ENCODE results near the gene SLC37A2. TPM values are rescaled to one million over a fixed set of nuclear protein-coding genes. Genes with fewer than 3 reads are reported as not detected.

SLC37A2 gene
- total and polyA plus RNA-seq, 3 experiments from 2014 or later: 0.33 to 2.0 (median 1.5) TPM

- H3K36me3 ChIP-seq (ENCODE audit: insufficient read depth, low read length): no peaks in the 10 kb centered on the region
- H3K27me3 Mint-ChIP-seq: peaks cover 26 to 61% of the 10 kb centered on the region in 2 donors
- POLR2A ChIA-PET: interaction anchor here (0.7 kb wide), 1 partner anchor 254 kb away, joined by 5 read pairs; no protein-coding TSS in a partner anchor
- H3K9me3 Mint-ChIP-seq: no peaks in the 10 kb centered on the region
- no peaks in the 10 kb centered on the region for H3K36me3 Mint-ChIP-seq
- no peak overlapping the region for H3K27ac ChIP-seq (ENCODE audit: low read depth, low read length)
- H3K9me3 ChIP-seq (ENCODE audit: low read length): no peaks in the 10 kb centered on the region
- peaks cover 8% of the 10 kb centered on the region for H3K27me3 ChIP-seq (ENCODE audit: insufficient read depth, low read length, poor library complexity, severe bottlenecking)
- peak overlapping the region in 1 of 7 donors; percentile 3 for H3K4me3 Mint-ChIP-seq
- CTCF ChIA-PET: interaction anchor here (0.7 to 1.7 kb wide), 14 partner anchors 10 to 1620 kb away, joined by 3 to 9 read pairs (median 4); partner anchors contain the start of gene TMEM218
- no peaks in the 10 kb centered on the region for H3K4me1 ChIP-seq (ENCODE audit: insufficient read depth, low read length)
- H3K27ac Mint-ChIP-seq: no peak overlapping the region
- peak in 3 of 5 donors; percentile 13 to 62 (median 15) for DNase-seq
- H3K4me3 ChIP-seq (ENCODE audit: low read length): no peak overlapping the region
- H3K4me1 Mint-ChIP-seq: peaks cover 0 to 6% (median 2%) of the 10 kb centered on the region in 3 donors
These were observed 61.0 kb downstream of the SLC37A2 start for GRCh38 chr11:125123947-125124617.

- Mint-ChIP-seq H3K4me3 (no peak overlapping the region), H3K9me3 (no peaks in the 10 kb centered on the region), H3K27me3 (peaks cover 29 to 61% of the 10 kb centered on the region in 2 donors), H3K4me1 (peaks cover 0 to 6% (median 2%) of the 10 kb centered on the region in 3 donors), H3K27ac (no peak overlapping the region), H3K36me3 (no peaks in the 10 kb centered on the region)
- Histone ChIP-seq H3K4me1 (ENCODE audit: insufficient read depth, low read length) (no peaks in the 10 kb centered on the region), H3K27me3 (ENCODE audit: insufficient read depth, low read length, poor library complexity, severe bottlenecking) (peaks cover 8% of the 10 kb centered on the region), H3K4me3 (ENCODE audit: low read length) (no peak overlapping the region), H3K27ac (ENCODE audit: low read depth, low read length) (no peak overlapping the region), H3K36me3 (ENCODE audit: insufficient read depth, low read length) (no peaks in the 10 kb centered on the region), H3K9me3 (ENCODE audit: low read length) (no peaks in the 10 kb centered on the region)
- ChIA-PET CTCF (interaction anchor here (0.7 to 1.7 kb wide), 12 partner anchors 10 to 1619 kb away, joined by 3 to 9 read pairs (median 4); partner anchors contain the start of gene TMEM218), POLR2A (interaction anchor here (0.7 kb wide), 1 partner anchor 253 kb away, joined by 5 read pairs; no protein-coding TSS in a partner anchor)
- no peak for DNase-seq
These were observed 61.5 kb downstream of the SLC37A2 start for GRCh38 chr11:125124618-125124992.

GRCh38 chr11:125128450-125128849 is 65.3 kb downstream of the SLC37A2 start:
- Histone ChIP-seq H3K27ac (ENCODE audit: low read depth, low read length) (no peak overlapping the region), H3K4me3 (ENCODE audit: low read length) (no peak overlapping the region), H3K27me3 (ENCODE audit: insufficient read depth, low read length, poor library complexity, severe bottlenecking) (peaks cover 8% of the 10 kb centered on the region), H3K4me1 (ENCODE audit: insufficient read depth, low read length) (no peaks in the 10 kb centered on the region), H3K36me3 (ENCODE audit: insufficient read depth, low read length) (no peaks in the 10 kb centered on the region), H3K9me3 (ENCODE audit: low read length) (no peaks in the 10 kb centered on the region)
- Mint-ChIP-seq H3K27me3 (peaks cover 37 to 67% of the 10 kb centered on the region in 2 donors), H3K4me3 (no peak overlapping the region), H3K27ac (no peak overlapping the region), H3K36me3 (no peaks in the 10 kb centered on the region), H3K9me3 (no peaks in the 10 kb centered on the region), H3K4me1 (peaks cover 0 to 6% (median 2%) of the 10 kb centered on the region in 3 donors)
- DNase-seq: no peak
- ChIA-PET POLR2A (no interaction called here), CTCF (interaction anchor here (2.4 kb wide), 1 partner anchor 14 kb away, joined by 9 read pairs; no protein-coding TSS in a partner anchor)

GRCh38 chr11:125129316-125129993 is 66.3 kb downstream of the SLC37A2 start:
- no peak for DNase-seq
- Histone ChIP-seq H3K4me3 (ENCODE audit: low read length) (no peak overlapping the region), H3K9me3 (ENCODE audit: low read length) (no peaks in the 10 kb centered on the region), H3K27me3 (ENCODE audit: insufficient read depth, low read length, poor library complexity, severe bottlenecking) (peaks cover 8% of the 10 kb centered on the region), H3K27ac (ENCODE audit: low read depth, low read length) (no peak overlapping the region), H3K36me3 (ENCODE audit: insufficient read depth, low read length) (no peaks in the 10 kb centered on the region), H3K4me1 (ENCODE audit: insufficient read depth, low read length) (no peaks in the 10 kb centered on the region)
- ChIA-PET POLR2A (no interaction called here), CTCF (interaction anchor here (2.4 kb wide), 1 partner anchor 13 kb away, joined by 9 read pairs; no protein-coding TSS in a partner anchor)
- Mint-ChIP-seq H3K27ac (no peak overlapping the region), H3K4me3 (no peak overlapping the region), H3K36me3 (no peaks in the 10 kb centered on the region), H3K9me3 (no peaks in the 10 kb centered on the region), H3K27me3 (peaks cover 39 to 67% of the 10 kb centered on the region in 2 donors), H3K4me1 (no peaks in the 10 kb centered on the region)

GRCh38 chr11:125132071-125132470 is 69.0 kb downstream of the SLC37A2 start:
- Mint-ChIP-seq H3K27me3 (peaks cover 33 to 76% of the 10 kb centered on the region in 2 donors), H3K36me3 (no peaks in the 10 kb centered on the region), H3K9me3 (no peaks in the 10 kb centered on the region)

GRCh38 chr11:125132596-125132995 is 69.5 kb downstream of the SLC37A2 start:
- Histone ChIP-seq H3K4me1 (ENCODE audit: insufficient read depth, low read length) (no peaks in the 10 kb centered on the region), H3K27ac (ENCODE audit: low read depth, low read length) (no peak overlapping the region), H3K9me3 (ENCODE audit: low read length) (no peaks in the 10 kb centered on the region), H3K36me3 (ENCODE audit: insufficient read depth, low read length) (no peaks in the 10 kb centered on the region), H3K27me3 (ENCODE audit: insufficient read depth, low read length, poor library complexity, severe bottlenecking) (no peaks in the 10 kb centered on the region), H3K4me3 (ENCODE audit: low read length) (no peak overlapping the region)
- H3K36me3 Mint-ChIP-seq: no peaks in the 10 kb centered on the region
- H3K4me3 Mint-ChIP-seq: peak overlapping the region in 1 of 7 donors; percentile 28
- ChIA-PET CTCF (interaction anchor here (2.0 kb wide), 1 partner anchor 10 kb away, joined by 11 read pairs; no protein-coding TSS in a partner anchor), POLR2A (no interaction called here)
- peaks cover 29 to 71% of the 10 kb centered on the region in 2 donors for H3K27me3 Mint-ChIP-seq
- no peak for DNase-seq
- no peaks in the 10 kb centered on the region for H3K4me1 Mint-ChIP-seq
- no peak overlapping the region for H3K27ac Mint-ChIP-seq
- H3K9me3 Mint-ChIP-seq: no peaks in the 10 kb centered on the region

More at GRCh38 chr11:125132071-125132470, 69.0 kb downstream of the SLC37A2 start:
- H3K36me3 ChIP-seq (ENCODE audit: insufficient read depth, low read length): no peaks in the 10 kb centered on the region
- no peaks in the 10 kb centered on the region for H3K4me1 ChIP-seq (ENCODE audit: insufficient read depth, low read length)
- H3K9me3 ChIP-seq (ENCODE audit: low read length): no peaks in the 10 kb centered on the region
- no peak overlapping the region for H3K4me3 Mint-ChIP-seq
- no peak overlapping the region for H3K27ac ChIP-seq (ENCODE audit: low read depth, low read length)
- peaks cover 2% of the 10 kb centered on the region for H3K27me3 ChIP-seq (ENCODE audit: insufficient read depth, low read length, poor library complexity, severe bottlenecking)
- no peak for DNase-seq
- no peaks in the 10 kb centered on the region for H3K4me1 Mint-ChIP-seq
- H3K4me3 ChIP-seq (ENCODE audit: low read length): no peak overlapping the region
- peak overlapping the region in 1 of 8 donors; percentile 55 for H3K27ac Mint-ChIP-seq
- POLR2A ChIA-PET: no interaction called here
- CTCF ChIA-PET: interaction anchor here (2.0 kb wide), 1 partner anchor 10 kb away, joined by 11 read pairs; no protein-coding TSS in a partner anchor

- CTCF ChIA-PET: no interaction called here
These were observed 72.9 kb downstream of the SLC37A2 start for GRCh38 chr11:125136001-125136400.

GRCh38 chr11:125138966-125139365 is 75.9 kb downstream of the SLC37A2 start:
- Mint-ChIP-seq H3K4me3 (no peak overlapping the region), H3K27me3 (peaks cover 12 to 76% of the 10 kb centered on the region in 2 donors), H3K4me1 (peaks cover 4 to 5% (median 5%) of the 10 kb centered on the region in 3 donors), H3K27ac (no peak overlapping the region), H3K9me3 (no peaks in the 10 kb centered on the region), H3K36me3 (no peaks in the 10 kb centered on the region)
- CTCF ChIA-PET: no interaction called here
- POLR2A ChIA-PET: no interaction called here
- Histone ChIP-seq H3K9me3 (ENCODE audit: low read length) (no peaks in the 10 kb centered on the region), H3K4me3 (ENCODE audit: low read length) (no peak overlapping the region), H3K27ac (ENCODE audit: low read depth, low read length) (no peak overlapping the region), H3K27me3 (ENCODE audit: insufficient read depth, low read length, poor library complexity, severe bottlenecking) (peaks cover 20% of the 10 kb centered on the region), H3K4me1 (ENCODE audit: insufficient read depth, low read length) (no peaks in the 10 kb centered on the region), H3K36me3 (ENCODE audit: insufficient read depth, low read length) (no peaks in the 10 kb centered on the region)
- DNase-seq: no peak

More at GRCh38 chr11:125136001-125136400, 72.9 kb downstream of the SLC37A2 start:
- peaks cover 18 to 76% of the 10 kb centered on the region in 2 donors for H3K27me3 Mint-ChIP-seq
- no peak overlapping the region for H3K27ac Mint-ChIP-seq
- DNase-seq: no peak
- Histone ChIP-seq H3K4me1 (ENCODE audit: insufficient read depth, low read length) (no peaks in the 10 kb centered on the region), H3K9me3 (ENCODE audit: low read length) (no peaks in the 10 kb centered on the region), H3K27ac (ENCODE audit: low read depth, low read length) (no peak overlapping the region), H3K36me3 (ENCODE audit: insufficient read depth, low read length) (no peaks in the 10 kb centered on the region), H3K27me3 (ENCODE audit: insufficient read depth, low read length, poor library complexity, severe bottlenecking) (peaks cover 3% of the 10 kb centered on the region), H3K4me3 (ENCODE audit: low read length) (no peak overlapping the region)
- H3K4me3 Mint-ChIP-seq: no peak overlapping the region
- H3K36me3 Mint-ChIP-seq: no peaks in the 10 kb centered on the region
- H3K4me1 Mint-ChIP-seq: no peaks in the 10 kb centered on the region
- POLR2A ChIA-PET: no interaction called here
- no peaks in the 10 kb centered on the region for H3K9me3 Mint-ChIP-seq
